NCI-H526 (cell line): Measurements from ENCODE around the gene CCSER1.
"Not testable (repeated sequence)": the region's sequence is repeated elsewhere in the genome, so short reads cannot be mapped to it uniquely, and the experiment has no call there.

Source experiments
- DNase-seq, 2 experiments: peaks; one replicate each; lab custom pipeline; 2025; lab: John Stamatoyannopoulos, UW

Gene CCSER1

DNA sequence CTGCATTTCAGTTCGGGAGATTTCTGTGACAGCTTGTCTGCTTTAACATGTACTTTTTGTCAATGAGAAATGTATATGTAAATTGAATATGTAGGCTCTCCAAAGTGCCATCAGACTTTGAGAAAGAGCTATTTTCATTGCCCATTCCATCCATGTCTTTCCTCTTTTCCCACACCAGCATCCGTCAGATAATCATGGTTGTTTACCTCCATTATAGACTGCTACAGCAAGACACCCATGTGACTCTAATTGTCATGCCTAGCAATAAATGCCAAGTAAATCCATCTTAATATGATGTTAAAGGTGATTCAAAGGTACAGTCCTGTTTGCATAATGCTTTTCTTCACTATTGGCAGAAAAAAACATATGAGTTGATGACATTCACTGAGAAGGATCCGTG is 1157.3 kb downstream of the CCSER1 start:
- no peak for DNase-seq

DNA sequence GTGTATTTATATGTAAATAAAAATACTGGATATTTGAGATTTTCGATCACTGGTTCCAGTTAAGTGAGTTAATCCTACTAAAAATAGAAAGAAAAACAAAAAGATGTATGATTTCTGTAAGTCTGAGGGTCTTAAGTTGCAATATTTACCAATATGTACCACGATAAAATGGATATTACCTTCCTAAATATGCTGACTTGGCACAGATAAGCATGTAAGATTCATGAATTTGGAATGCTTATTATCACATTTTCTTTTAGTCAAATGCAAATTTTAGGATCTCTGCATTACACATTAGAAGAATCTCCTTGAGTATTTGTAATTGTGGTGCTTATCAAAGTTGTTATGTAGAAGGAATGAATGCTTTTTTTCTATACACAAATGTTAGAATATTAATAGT is 1158.3 kb downstream of the CCSER1 start:
- no peak for DNase-seq

DNA sequence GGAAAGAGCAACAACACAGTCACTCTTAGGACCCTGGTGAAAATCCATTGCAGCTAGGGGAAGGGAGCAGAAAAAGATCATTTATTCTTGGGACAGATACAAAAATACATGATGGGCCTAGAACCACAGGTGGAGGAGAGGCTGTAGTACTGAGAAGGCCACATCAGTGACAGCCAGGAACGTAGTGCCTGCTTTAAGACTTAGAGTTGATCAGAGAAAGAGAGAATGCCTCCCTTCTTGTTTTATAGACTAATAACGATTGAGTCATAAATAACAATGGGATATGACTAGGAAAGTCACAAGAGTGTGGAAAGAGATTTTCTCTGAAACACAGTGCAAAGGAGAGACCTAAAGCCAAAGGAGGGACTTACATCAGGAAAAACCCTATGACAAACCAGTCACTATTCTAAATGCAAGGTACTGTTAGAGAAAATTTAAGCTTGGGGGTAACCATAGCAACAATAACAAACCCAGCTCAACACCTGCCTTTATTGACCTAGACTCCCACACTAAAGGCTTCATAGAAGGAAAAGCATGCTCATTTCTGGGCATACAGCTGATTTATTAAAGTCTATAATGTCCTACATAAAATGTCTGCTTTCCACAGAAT is 1161.6 kb downstream of the CCSER1 start:
- peak in 1 of 2 experiments; percentile 5 for DNase-seq

DNA sequence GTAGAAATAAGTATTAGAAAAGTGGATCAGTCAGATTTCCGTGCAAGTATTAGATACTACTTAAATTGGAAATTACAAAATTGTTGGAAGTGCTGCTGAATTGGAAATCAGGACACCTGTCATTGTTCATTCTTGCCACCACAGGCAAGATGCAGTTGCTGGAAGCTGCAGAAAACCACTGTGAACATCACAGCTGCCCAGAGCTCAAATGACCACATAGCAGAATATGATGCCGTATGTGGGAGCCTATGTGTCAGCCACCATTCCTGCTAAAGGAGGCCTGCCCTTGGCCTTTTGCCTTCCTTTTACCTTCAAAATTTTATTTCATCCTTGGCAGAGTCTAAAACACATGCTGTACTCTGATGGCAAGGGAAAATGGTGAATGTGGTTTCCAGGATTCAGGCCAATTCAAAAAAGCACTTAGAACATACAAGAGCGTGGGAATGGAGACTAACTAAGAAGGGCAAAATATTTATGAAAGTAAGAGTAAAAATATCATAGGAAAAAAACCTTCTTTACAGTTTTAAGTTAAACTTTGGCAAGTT is 1171.0 kb downstream of the CCSER1 start:
- DNase-seq, result no peak

DNA sequence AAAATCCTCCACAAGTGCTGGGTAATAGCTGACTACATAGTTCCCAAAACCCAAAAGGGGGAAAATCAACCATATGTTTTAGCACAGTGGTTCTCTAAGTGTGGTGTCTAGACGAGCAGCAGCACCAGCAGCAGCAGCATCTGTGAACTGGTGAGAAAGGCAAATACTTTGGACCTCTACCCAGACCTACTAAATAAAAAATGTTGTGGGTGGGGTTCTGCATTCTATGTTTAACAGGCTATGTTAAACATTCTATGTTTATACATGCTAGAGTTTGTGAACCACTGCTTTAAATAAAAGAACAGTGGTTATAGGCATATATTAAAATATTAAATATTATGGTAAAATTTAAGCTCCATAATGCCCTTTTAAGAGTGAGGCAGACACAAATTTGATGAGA is 1171.6 kb downstream of the CCSER1 start:
- DNase-seq, result no peak

DNA sequence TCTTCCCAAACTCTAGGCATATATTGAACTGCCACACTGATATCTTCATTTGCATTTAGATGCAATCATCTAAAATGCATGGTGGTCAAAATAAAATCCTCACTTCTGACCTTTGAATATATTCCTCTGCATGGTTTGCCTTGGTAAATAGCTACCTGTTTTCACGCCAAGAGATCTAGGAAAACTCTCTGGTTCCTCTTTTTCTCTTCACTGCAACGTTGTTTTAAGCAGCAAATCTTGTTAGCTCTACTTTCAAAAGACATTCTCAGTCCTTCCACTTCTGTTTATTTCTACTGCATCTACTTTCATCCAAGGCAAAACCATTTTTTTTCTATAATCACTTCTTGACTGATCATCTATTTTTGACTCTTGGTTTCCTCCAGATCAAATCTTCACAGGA is 1174.9 kb downstream of the CCSER1 start:
- DNase-seq, result no peak

DNA sequence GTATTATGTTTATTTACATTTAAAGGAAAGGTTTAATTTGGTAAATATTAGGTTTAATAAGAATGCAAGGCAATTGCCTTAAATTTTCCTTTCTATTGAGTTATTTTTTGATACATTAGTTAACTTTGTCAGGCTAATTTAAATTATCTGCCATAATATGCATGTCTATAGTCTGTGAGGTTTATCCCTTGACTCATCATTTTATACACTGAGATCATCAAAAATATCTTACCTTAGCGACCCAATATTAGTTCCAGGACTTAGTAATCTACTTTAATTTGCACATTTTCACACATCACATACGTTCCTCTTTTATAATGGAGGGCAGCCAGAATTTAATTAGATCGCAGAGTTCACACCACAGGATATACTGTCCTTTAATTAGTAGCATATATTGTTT is 1177.1 kb downstream of the CCSER1 start:
- no peak for DNase-seq

DNA sequence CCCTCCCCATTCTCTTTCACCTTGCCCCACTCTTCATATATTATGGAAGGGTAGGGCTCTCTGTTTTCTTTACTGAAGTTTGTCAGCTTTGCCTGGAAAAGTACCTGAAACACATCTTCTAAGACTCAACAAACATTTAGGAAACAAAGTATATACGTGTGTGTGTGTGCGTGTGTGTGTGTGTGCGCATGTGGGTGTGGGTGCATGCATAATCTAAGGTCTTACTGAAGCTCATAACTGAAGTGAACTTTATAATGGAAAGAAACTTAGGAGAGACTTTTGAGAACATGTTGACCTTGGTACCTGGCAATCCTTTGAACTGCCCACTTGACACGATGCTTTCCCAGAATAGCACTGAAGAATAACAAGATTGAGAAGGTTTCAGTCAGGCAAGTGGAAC is 1190.2 kb downstream of the CCSER1 start:
- DNase-seq, result no peak

DNA sequence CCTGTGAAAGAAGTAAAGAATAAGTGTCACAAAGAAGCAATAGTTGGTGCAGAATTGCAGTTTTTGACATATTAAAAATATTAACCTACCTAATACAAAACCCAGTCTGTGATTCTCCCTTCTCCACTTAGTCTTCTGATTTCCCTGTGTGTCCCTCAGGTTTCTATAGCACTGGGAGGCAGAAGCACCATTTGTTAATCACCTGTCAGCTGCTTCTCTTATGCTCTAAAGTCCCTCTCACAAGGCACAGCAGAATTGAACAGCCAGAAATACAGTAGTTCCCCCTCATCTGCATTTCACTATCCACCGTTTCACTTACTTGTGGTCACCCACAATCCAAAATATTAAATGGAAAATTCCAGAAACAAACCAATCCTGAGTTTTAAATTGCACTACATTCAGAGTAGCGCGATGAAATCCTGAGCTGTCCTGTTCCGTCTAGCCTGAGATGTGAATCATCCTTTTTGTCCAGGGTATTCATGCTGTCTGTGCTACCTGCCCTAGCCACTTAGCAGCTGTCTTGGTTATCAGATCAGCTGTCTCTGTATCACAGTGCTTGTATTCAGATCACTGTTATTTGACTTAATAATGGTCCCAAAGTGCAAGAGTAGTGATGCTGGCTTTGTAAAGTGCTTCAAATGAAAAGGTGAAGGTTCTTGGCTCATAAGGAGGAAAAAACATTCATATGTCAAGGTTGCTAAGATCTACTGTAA is 1192.5 kb downstream of the CCSER1 start:
- DNase-seq, result no peak

DNA sequence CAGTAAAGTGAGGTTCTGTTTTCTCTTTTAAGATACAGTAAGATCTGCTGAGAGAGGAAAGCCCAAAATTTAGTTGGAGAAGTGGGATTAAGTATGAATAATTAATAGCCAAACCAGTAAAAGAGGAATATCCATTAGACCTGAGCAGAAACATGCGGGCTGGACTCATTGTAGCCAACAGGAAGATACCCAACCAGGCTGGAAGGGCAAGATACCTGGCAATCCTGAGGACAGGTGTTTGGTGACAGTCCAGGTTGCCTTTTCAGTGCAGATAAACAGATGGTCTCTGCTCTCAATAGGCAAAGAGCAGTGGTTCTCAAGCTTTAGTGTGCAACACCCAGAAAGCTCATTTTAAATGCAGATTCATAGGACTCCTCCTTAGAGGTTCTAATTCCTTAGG is 1195.8 kb downstream of the CCSER1 start:
- DNase-seq, result no peak

DNA sequence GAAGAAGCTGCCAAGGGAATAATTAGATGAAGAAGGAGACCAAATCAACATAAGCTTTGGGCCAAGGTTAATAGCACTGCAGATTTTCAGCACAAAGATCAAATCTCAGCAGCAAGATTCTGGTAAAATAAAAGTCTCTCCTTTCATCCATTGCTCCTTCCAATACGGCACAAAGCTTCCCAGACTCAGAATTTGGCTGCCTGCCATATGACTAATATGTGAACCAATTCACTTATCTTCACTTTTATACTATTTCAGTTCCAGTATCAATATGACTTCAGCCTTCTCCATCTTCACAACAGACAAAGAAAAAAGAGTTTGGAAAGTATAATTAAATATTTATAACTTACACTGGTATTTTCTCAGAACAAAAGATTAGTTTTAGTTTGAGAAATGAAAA is 1198.3 kb downstream of the CCSER1 start:
- DNase-seq, result no peak

DNA sequence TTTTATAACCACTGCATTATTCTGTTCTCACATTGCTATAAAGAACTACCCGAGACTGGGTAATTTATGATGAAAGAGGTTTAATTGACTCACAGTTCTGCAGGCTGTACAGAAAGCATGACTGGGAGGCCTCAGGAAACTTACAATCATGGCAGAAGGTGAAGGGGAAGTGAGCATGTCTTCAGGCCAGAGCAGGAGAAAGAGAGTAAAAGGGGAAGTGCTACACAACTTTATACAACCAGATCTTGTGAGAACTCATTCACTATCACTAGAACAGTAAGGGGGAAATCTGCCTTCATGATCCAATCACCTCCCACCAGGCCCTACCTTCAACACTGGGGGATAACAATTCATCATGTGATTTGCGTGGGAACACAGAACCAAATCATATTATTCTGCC is 1199.0 kb downstream of the CCSER1 start:
- DNase-seq, result not testable (repeated sequence)

DNA sequence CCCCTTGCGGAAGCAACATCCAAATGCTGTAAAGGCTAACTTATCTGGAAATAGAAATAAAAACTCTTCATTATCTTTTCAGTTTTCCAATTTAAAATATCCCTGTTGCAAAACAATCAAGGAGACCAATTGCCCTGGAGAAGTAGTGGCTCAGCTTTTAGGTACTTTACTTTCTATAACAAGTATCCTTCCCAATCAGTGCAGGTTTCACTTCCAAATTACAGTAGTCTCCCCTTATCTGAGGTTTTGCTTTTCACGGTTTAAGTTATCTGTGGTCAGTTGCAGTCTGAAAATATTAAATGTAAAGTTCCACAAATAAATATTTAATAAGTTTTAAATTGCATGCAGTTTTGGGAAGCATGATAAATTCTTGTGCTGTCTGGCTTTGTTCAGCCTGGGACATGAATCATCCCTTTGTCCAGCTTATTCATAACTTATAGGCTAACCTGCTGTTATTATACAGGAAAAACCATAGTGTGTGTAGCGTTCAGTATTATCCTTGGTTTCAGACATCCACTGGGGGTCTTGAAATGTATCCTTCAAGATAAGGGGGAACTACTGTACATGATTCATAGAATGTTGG is 1203.5 kb downstream of the CCSER1 start:
- DNase-seq, result no peak

DNA sequence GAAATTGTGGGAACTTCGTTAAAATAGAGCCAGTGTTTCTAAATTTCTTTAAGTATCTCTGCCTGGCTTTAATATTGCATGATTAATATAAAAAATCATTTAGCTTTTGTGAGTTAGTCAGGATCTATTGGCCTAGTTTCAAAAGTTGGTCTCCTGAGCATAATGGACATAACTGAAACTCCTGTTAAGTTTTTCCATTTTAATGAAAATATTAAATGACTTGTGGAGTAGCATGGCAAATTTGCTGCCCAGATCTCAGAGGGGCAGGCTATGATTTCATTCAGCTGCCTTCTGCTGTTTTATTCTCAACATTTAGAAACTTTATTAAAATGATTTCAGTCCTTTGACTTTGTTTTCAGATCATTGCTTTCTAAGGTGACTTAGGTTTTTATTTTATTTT is 1213.6 kb downstream of the CCSER1 start:
- no peak for DNase-seq

DNA sequence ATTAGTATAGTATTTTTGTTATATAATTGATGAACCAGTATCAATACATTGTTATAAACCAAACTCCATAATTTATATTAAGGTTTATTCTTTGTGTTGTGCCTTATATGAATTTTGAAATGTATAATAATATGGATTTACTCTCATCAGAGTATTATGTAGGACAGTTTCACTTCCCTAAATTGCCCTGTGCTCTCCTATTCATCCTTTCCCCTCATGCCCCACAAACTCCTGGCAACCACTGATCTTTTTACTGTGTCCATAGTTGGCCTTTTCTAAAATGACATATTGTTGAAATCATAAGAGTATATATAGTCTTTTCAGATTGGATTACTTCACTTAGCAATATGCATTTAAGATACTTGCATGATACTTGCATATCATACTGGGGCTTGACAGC is 1218.4 kb downstream of the CCSER1 start:
- no peak for DNase-seq

DNA sequence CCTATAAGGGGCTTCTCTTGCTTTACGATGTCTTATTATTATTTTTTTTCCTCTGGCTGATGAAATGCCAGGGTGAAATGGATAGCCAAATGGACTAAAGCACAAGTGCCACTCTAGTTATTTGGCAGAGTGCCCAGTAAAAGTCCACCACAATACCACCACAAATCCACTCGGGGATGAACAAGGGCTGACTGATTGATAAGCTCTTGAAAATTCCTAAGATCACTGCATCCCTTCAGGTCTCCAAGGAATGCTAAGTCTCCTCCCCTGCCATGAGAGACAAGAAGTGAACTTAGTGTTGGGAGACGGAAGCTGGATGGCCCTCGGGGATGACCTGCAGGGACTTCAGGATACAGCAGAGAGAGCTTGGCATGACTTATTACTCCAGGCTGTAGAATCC is 1229.3 kb downstream of the CCSER1 start:
- not testable (repeated sequence) for DNase-seq

DNA sequence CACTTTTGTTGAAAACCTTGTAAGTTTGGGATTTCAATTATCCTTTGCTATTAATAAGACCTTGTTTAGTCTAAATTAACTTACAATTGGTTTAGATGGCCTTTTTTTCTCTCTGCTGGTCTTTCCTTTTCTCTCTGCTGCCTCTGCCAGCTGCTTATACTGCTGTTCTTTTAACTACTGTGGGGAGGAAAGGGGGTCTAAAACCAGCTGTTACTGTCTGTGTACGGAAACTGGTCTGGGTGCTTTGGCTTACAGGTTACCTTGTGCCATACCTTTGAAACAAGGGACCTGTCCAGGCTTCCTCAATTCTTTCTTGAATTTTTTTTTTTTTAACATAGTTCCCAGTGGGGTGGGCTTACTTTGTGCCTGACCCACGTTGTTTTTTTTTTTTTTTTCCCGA is 1230.8 kb downstream of the CCSER1 start:
- not testable (repeated sequence) for DNase-seq

DNA sequence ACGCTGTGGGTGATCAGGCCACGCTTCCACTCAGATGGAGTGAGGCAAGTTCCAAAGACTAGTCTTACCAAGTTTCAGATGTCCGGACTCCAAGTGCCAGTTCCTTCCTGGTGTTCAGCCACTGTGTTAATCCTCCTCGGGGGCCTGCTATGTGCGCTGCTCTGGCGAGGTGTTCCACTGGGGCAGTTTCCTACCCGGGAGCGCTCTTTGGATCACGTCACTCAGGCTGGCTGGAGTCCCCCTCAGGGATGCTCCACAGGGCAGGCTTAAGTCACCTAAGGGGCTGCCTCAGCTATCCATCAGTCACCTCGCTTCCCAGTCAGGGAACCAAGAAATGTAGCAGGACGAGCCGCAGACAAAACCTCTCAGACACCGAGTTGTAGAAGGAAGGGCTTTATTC is 1231.4 kb downstream of the CCSER1 start:
- DNase-seq, result not testable (repeated sequence)

DNA sequence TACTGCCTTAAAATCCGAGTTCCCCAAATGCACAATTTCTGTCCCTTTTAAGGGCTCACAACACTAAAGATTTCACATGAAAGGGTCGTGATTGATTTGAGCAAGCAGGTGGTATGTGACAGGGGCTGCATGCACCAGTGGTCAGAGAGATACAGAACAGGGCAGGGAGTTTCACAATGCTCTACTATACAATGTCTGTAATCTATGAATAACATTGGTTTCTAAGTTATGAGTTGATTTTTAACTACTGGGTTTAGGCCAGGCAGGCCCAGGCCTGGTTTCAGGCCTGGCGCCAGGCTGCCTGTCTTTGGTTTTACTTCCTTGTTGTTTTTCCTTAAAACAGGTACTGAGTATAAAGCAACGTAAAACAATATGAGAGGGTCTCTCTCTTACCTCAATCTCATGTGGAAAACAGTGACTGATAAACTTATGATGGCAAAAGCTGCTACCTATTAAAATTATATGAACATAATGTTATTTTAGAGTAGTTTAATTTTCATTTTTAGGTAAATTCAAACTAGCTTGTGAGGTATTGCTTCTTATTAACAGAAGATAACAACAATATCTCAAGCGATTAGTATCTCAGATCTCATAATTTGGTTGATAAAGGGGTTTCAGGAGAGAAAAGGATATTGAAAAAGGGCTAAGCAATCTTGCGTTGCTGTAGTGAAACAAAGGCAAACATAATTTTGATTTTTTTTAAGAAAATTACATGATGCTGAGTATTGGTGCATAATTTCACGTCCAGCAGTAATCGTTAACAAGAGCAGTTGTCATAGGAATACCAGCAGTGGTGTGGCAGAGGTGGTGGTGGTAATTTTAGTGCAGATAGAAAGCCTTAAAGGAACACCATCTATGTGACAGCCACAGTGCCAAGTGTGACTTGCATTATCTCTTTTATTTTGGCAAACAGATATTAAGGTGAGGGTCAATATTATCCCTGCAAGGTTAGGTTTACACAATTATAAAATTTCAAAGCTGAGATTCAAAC is 1232.1 kb downstream of the CCSER1 start:
- DNase-seq, result no peak

DNA sequence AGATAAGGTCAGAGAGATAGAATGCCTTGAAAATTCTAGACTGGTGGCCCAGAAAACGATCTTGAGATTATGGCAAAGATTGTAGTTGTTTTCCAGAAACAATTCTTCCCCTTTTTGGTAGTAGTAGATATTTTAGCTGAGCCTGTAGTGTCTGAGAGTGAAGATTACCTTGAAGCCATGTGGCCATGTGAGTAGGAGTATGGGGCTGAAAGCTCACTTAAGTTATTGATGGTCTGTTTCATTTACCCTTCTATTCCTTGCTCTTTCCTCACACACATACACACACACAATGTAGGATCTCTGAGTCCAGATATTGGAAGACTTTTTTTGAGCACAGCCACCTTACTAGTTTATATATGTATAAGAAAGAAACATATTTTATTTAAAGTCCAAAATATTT is 1234.9 kb downstream of the CCSER1 start:
- no peak for DNase-seq

DNA sequence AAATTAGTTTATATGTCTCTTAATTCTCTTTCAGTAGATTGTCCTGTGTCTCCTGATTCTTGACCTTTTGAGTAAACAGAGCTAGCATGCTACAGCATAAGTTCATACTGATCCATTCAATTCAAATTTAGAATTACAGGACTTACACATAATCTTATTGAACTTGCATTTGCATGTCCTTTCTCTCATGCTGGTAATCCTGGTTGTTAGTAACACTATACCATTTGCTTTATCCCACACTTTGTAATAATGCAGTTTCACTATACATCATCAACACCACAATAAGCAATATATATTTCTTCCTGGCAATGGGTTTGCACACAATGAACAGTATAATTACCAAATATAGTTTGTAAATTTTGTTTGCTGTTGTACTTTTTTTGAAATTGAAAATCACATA is 1239.4 kb downstream of the CCSER1 start:
- peak in 1 of 2 experiments; percentile 7 for DNase-seq

DNA sequence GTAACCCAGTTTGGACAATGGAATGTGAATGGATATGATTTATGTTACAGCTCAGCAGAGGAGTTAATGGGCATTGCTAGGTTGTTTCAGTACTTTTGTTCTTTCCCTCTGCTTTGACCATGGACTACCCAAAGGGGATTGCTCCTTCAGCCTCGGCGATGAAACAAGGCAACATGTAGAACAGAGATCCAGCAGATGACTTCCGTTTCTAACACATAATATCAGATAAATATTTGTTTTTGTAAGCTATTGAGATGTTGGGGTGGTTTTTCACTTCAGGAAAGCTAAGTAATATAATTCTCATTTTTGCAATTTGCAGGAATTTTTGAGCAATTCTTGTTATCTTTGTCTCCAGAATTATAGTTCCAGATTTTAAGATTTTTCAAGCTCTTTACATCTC is 1241.9 kb downstream of the CCSER1 start:
- no peak for DNase-seq
